GM12875 (cell line): Measurements from ENCODE around the gene SPRR2E.
"Not testable (repeated sequence)": the region's sequence is repeated elsewhere in the genome, so short reads cannot be mapped to it uniquely, and the experiment has no call there.

ENCODE experiments used
- H3K4me3 ChIP-seq: one replicate; pipeline ENCODE4 v1.5.1; 2011; ENCODE audit warnings: low read depth, low read length, control low read depth
- CTCF ChIP-seq: IDR thresholded peaks from 2 replicates; pipeline ENCODE4 v1.5.1; 2011; ENCODE audit warnings: low read depth, mild to moderate bottlenecking, control low read depth, inconsistent platforms, low read length, moderate library complexity, borderline replicate concordance; ENCODE audit not compliant: insufficient read depth

Gene SPRR2E

GRCh38 chr1:153058826-153059784 is 35.2 kb downstream of the SPRR2E start:
- H3K4me3 ChIP-seq = no peak overlapping the region
- no peak for TF ChIP-seq CTCF

DNA sequence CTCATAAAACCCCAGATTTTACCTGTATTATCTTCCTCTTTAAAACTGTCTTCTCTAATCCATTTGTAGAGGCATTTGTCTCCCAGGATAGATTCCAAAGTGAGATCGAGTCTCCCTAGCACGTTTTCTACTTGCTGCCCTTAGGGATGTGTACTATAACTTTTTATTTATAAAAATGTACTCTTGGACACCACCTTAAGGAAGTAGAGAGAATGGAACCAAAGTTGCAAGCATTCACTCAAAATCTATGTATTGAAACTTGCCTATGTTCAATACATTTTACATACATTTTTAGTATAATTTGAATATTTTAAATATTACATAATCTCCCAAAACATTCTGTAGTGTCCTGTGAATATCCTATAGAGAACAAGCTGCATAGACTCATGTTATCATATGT is 36.2 kb downstream of the SPRR2E start:
- TF ChIP-seq CTCF = no peak
- no peak overlapping the region for H3K4me3 ChIP-seq

DNA sequence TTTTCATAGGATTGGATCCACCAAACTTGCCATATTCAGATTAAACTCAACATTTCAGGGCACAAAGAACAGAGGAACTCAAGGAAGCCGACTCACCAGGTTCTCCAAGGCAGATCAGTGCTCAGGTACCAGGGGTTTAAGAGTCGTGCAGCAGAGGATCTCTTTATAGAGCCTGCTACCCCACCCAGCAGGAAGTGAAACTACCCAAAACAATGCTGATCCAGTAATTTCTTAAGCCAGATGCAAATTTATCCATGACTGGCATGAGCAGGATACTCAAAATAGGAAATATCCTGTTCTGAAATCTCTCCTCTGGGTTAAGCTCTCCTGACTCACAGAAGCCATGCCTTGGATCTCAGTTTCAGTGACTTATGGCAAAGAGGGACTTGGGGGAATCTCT is 37.0 kb downstream of the SPRR2E start, which contains the start of gene SPRR2A:
Gene SPRR2A (minus strand): TSS at position 138 of the 400 bp plus-strand sequence. CDS start 777 bp downstream, outside the sequence.
- no peak within 1 kb of the TSS for H3K4me3 ChIP-seq
- no peak for TF ChIP-seq CTCF

DNA sequence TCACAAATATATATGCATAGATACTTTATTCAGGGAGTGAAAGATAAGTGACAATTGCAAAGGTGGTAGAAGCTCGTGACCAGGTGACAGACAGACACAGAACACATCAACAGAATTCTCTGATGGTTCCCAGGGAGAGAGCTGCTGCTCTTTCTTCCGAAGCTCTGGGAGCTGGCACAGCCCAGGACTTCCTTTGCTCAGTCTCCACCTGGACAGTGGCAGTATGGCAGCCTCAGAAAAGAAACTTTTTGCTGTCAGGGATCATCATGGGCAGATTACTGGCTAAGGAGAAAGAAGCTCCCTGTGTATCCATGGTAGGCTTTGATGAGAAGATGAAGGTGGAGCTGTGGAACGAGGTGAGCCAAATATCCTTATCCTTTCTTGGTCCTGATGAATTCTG is 38.2 kb downstream of the SPRR2E start:
- not testable (repeated sequence) for H3K4me3 ChIP-seq

DNA sequence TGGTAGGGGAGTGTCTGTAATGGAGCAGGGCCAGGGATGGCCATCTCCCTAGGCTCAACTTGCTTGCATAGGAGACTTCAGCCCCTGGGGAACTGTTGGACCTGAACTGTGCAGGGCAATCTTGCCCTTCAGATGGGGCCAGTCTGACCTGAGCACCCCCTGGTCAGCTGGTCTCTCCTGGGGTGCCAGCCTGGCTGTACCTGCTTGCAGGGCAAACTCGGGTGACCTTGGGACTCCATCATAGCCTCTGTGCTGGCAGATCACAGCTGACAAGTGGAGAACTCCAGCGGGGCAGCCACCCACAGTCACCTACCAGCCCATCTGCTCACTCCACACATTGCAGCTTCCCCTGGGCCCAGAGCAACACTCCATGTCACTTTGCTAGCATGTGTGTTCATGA is 45.1 kb downstream of the SPRR2E start:
- no peak for TF ChIP-seq CTCF
- no peak overlapping the region for H3K4me3 ChIP-seq
